Activated CD8-positive, alpha-beta memory T cell treated with anti-CD3 and anti-CD28 coated beads, Interleukin-2, amount 50 U/mL, for 24 hours (primary cell): ENCODE data around the gene SULT4A1.
"Not testable (repeated sequence)": the region's sequence is repeated elsewhere in the genome, so short reads cannot be mapped to it uniquely, and the experiment has no call there.

Source experiments
- DNase-seq: peaks from one replicate; pipeline ENCODE4 v3.0.0-alpha.2; 2020; ENCODE audit errors: extremely low read depth

SULT4A1 gene

DNA sequence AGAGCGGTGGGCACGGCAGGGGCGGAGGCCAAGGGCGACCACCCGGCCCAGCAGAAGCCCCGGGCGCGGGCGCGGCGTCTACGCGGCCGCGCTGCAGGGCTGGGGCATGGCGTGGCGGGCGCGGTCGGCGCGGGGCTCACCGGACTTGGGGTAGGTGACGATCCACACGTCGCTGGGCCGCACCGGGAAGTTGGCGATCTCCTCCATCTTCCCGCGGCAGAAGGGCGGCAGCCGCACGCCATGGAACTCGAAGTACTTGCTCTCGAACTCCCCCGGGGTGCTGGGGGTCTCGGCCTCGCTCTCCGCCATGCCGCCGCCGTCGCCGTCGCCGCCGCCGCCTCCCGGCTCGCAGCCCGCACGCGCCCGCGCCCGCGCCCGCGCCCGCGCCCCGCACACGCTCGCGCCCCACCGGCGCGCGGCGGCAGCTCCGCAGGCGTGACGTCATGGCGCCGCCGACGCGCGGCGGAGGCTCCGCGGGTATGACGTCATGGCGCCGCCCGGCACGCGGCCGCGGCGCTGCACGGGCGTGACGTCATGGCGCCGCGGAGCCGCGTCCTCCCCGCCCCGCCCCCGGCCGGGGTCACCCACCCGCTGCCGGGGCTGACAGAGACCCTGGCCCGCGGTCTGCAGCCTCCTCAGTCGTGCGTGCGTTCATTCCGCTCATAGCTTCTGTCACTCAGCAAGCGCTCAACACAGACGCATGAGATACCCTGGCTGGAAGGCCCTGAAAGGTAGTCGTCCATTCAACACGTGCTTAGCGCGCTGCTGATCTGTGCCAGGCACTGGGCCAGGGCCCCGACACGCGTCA lies at the start of gene SULT4A1:
TSS of gene SULT4A1 (minus strand) at position 440 of the 808 bp plus-strand sequence. CDS start at position 309, 131 bp downstream.
- DNase-seq, result no peak

GRCh38 chr22:43911351-43911750 lies 49.0 kb upstream of the SULT4A1 start:
- DNase-seq, result no peak

DNA sequence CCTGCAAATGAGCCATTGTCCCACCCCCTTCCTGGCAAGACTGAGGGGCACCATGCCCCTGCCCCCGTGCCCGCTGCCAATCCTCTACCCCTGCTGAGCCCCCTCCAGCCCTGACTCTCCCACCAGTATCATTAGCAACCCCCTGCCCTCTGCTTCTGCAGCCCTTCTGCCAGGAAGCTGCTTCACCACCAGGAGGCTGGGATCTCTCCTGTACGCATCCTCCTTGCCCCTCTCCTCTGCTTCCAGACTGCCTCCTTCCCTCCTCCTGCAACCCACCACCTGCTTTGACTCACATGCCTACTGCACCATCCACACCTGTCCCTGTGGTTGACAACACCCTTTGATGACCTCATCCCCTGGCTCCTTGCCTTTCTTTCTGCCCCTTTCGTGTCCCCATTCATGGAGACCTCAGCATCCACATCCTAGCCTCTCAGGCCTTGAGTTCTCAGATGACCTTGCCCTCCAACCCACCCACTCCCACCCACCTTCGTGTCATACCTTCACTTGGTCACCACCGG lies 47.9 kb upstream of the SULT4A1 start:
- DNase-seq, result no peak

DNA sequence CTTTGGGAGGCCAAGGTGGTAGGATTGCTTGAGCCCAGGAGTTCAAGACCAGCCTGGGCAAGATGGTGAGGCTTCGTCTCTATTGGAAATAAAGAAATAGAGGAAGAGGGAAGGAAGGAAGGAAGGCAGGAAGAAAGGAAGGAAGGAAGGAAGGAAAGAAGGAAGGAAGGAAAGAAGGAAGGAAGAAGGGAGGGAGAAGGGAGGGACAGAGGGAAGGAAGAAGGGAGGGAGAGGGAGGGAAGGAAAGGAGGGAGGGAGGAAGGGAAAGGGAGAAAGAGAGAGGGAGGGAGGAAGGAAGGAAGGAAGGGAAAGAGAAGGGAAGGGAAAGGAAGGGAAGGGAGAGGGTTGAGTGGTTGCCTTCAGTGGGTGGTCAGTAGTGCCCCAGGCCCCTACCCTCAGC lies 47.4 kb upstream of the SULT4A1 start:
- DNase-seq, result no peak

- DNase-seq, result no peak
Observed at GRCh38 chr22:43905681-43906080, 43.4 kb upstream of the SULT4A1 start.

GRCh38 chr22:43904412-43904811 lies 42.1 kb upstream of the SULT4A1 start:
- not testable (repeated sequence) for DNase-seq

DNA sequence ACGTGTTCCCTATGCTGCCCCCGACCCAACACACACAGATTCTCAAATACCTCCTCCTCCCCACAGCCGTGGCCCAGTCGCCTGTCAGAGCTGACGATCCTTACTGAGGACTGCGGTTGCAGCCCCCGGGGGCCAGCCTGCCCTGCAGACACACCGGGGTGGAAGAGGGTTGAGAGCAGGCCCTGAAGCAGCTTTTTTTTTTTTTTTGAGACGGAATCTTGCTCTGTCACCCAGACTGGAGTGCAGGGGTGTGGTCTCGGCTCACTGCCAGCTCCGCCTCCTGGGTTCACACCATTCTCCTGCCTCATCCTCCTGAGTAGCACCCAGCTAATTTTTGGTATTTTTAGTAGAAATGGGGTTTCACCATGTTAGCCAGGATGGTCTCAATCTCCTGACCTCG lies 40.7 kb upstream of the SULT4A1 start:
- not testable (repeated sequence) for DNase-seq

DNA sequence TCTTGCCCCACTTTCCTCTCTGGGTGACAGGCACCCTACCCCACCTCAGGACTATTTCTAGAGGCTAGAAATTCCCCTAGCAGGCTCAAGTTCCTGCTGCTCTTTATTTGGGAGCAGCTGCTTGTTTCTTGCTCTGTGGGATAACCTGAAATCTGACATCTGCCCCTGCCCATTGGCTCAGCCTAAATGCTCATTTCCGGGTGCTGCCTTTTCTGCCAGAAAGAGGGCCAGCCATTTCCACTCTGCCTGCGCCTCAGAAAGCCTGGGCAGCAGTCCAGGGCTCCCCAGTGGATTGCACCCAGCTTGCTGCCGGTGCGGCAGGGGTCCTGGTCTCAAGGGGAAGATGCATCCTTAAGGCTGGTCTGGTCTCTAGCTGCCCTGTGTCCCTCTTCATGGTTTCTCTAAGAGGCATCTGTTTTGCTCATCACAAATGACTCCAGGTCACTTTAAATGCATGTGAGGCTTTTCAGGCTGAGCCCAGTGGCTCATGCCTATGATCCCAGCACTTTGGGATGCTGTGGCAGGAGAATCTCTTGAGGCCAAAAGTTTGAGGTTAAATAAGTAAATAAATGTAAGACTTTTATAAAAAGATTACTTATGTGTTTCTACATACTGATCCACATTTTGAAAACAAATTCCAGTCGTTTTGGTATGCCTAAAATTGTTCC lies 39.8 kb upstream of the SULT4A1 start:
- no peak for DNase-seq

- no peak for DNase-seq
Observed at GRCh38 chr22:43900206-43900605, 37.9 kb upstream of the SULT4A1 start.

DNA sequence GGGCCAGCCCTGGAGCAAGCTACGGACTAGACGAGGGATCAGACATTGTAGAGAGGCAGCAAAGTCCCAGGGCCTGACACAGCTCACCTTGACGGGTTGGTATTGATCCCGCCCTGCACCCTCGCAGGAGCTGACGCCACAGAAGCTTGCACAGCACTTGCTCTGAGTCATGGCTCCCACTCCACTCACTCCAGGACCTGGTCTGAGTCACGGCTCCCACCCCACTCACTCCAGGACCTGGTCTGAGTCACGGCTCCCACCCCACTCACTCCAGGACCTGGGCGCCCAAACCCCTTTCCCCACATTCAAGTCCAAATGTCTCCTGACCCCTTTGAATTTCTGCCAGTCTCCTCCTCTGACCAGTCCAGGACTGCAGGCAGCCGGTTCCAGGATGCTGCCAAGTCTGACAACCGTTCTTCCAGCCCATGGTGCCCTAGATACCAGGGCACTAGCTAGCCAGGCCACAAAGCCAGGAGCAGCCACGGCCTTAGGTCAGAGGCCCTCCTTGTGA lies 35.5 kb upstream of the SULT4A1 start:
- DNase-seq, result no peak

- DNase-seq, result no peak
Observed at GRCh38 chr22:43895986-43896645, 33.8 kb upstream of the SULT4A1 start.

- DNase-seq, result no peak
Observed at GRCh38 chr22:43894122-43894521, 31.8 kb upstream of the SULT4A1 start.

DNA sequence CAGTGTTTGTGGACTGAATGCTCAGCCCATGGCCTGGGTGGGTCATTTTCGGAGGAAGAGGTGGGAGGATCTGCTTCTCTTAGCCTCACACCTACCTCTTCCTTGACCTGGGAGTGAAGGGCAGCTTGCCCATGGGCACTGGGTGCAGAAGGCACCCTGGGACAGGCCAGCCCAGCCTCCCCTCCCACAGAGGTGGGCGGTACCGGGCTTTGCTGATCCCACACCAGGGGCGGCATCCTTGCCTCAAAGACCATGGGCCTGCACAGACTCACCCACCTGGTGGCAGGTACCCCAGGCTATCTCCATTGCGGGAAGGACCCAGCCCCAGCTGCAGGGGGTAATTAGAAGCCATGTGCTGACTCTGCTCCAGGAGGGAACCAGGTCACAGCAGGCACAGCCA lies 31.0 kb upstream of the SULT4A1 start:
- DNase-seq, result no peak

GRCh38 chr22:43892183-43892894 lies 30.0 kb upstream of the SULT4A1 start:
- no peak for DNase-seq

- no peak for DNase-seq
Observed at GRCh38 chr22:43891360-43892182, 29.3 kb upstream of the SULT4A1 start, which contains the start of gene PNPLA5. PNPLA5 (minus strand) TSS chr22:43892013; CDS start chr22:43891880, 133 bp downstream.

- DNase-seq, result no peak
Observed at GRCh38 chr22:43890901-43891331, 28.6 kb upstream of the SULT4A1 start.

DNA sequence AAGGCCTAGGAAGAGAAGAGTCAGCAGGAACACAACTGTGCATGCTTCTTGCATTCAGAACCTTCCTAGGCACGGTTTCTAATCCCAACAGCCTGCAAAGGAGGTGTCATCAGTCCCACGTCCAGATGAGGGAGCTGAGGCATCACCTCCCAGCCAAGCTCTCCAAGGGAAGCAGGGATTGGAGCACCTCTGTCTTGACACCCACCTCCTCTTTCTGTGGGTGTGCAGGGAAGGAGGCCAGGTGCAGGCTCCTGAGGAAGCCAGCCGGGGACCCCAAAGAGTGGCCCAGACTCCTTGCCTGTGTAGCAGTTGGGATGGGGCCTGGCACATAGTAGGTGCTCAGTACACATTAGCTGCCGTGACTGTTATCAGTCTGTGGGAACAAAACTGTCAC lies 27.5 kb upstream of the SULT4A1 start:
- no peak for DNase-seq

- DNase-seq, result no peak
Observed at GRCh38 chr22:43889201-43889859, 27.0 kb upstream of the SULT4A1 start.

DNA sequence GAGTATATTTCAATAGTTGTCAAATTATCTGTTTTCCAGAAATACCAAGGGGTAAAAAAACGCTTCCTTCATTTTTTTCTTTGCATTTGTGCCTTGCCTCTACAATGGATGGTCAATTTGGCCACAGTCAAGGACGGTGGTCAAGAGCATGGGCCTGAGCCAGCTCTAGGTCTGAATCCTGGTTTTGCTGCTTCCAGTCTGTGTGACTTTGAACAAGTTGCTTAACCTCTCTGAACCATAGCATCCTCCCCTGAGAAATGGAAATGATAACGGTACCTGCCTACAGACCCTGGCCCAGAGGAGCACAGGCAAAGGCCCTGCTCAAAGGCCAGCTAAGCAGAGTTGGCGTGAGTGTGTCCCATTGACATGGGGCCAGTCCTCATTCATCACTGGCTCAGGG lies 26.4 kb upstream of the SULT4A1 start:
- DNase-seq, result no peak

DNA sequence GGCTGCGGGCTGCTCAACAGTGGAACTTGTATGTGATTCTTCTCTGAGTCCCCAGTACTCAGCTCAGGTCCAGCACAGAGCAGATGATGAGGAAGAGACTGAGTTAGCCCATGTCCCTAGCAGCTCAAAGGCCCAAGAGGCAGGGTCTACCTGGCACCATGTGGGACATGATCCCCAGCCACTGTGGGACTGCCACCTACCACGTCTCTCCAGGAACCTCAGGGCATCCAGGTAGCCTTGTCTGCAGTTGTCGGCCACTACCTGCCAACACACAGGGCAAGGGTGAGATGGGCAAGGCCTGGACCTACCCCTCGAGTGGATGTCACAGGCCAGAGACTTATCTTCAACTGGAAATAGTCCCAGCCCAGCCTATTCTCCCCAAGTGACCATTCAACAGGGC lies 25.1 kb upstream of the SULT4A1 start:
- DNase-seq, result no peak
